HG02840 (cell line): ENCODE results near the gene GPM6B.
"Not testable (repeated sequence)": the region's sequence is repeated elsewhere in the genome, so short reads cannot be mapped to it uniquely, and the experiment has no call there.

Experiments
- ATAC-seq: cut with Tn5 transposase; IDR thresholded peaks from one replicate; pipeline ENCODE4 v1.9.1; 2021; ENCODE audit warnings: mild to moderate bottlenecking, moderate library complexity, moderate number of reproducible peaks; ENCODE audit not compliant: unreplicated experiment, low FRiP score

GPM6B gene

GRCh38 chrX:13733506-13733905 lies 83.4 kb downstream of the GPM6B start:
- ATAC-seq = no peak

DNA sequence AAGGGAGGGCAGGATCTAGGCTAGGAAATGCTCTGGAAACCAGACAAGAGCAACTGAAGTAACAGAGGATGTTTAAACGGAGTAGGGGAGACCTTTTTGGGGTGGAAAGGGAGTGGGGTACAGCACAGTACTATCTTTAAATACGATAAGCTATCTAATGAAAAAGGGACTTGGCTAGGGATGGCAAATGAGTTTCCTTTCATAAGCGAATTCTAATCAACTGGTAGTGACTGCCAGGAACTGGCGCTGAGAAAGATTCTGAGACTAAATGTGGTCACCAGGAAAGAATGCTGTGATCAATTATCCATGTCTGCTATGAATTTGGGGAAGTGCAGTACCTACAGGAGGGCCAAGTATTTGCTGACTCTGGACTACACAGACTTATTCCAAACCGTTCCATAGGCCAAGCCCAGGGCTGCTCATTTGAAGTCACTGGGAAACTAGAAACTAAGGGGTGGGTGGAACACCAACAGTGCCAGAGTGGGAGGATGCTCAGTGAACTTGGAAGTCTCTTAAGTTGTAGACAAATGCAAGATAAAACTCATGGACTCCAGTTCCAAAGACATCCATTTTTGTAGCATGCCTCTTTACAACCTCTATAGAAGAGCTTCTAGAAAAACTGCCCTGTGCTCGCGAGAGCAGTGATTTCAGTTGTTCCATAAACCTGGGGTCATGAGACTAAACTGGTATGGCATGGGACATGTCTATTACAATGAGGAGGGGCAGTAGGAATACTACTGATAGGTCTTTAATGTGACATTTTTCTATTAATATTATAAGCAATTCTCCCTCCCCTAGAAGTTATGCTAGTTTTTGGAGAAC lies 84.4 kb downstream of the GPM6B start:
- ATAC-seq = no peak

- ATAC-seq = not testable (repeated sequence)
These were observed 86.4 kb downstream of the GPM6B start for GRCh38 chrX:13730523-13730922.

GRCh38 chrX:13726583-13726982 lies 90.3 kb downstream of the GPM6B start:
- not testable (repeated sequence) for ATAC-seq

- ATAC-seq = not testable (repeated sequence)
These were observed 92.0 kb downstream of the GPM6B start for GRCh38 chrX:13724878-13725277.

DNA sequence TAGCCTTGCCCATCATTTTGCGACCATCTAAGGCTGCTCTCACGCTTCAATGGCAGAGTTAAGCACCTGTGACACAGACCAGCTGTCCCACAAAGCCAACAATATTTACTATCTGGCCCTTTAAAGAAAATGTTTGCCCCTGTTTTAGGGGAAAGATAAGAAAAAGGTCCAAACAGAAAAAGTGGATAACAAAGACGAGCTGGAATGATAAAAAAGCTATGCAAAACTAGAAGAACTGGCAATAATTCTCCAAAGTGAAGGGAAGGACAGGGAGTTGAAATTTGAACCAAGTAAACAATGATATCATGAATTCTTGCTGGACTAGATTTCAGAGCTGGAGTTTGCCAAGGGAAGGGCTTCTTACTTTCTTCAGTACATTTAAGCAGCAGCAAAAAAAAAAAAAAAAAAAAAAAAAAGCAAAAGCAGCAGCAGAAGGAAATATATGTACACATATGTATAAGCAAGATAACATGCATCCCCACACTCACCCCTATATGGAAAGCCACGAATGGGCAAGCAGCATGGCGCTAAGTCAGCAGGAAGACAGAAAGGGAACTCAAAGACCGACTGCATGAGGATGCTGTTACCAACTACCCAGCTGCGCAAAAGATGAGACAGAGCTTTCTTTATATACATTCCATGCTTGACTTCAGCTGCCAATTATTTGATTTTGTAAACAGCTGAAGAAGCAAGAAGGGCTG lies 94.9 kb downstream of the GPM6B start:
- no peak for ATAC-seq

DNA sequence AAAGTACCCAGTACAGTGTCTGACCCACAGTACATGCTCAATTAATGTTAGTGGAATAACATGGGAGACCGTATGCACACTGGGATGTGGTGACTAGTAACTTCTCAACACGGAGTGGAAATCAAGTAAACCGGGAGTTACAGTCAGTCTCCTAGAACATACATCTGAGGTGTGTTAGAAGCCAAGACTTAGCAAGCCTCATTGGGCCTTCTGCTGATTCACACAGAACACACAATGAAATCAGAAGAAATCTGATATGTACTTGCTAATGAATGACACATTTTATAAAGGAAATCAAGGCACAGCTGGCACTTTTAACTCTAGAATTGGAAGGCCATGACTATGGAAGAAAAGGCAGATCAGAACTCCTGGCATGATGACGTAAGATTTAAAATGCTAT lies 95.5 kb downstream of the GPM6B start:
- ATAC-seq = no peak
